ENCODE results near the gene ENTHD1.
A peak's percentile ranks its signal among the peaks of the same experiment; 100 is the strongest.

The ENTHD1 gene

GRCh38 chr22:39935116-39935515 is 41.6 kb upstream of the ENTHD1 start:
- no peaks in the 10 kb centered on the region for H3K4me1 ChIP-seq

DNA sequence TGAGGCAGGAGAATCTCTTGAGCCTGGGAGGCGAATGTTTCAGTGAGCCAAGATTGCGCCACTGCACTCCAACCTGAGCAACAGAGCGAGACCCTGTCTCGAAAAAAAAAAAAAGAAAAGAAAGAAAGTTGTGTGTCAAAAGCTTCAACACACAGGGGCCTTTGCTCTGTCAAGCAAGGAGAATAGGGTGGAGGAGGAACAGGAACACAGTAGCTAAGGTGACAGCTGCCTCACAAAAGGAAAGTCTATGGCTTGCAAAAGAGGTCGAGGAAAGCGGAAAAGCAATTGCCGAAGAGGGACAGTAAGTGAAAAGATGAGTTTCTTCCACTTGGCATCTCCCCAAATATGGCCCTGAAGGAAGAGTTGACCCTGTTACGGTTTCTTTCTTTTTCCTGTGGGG is 40.2 kb upstream of the ENTHD1 start:
- no peak for DNase-seq
- Histone ChIP-seq H3K4me3 (ENCODE audit: low read depth, low read length) (no peak overlapping the region), H3K9me3 (no peaks in the 10 kb centered on the region), H3K4me1 (no peaks in the 10 kb centered on the region), H3K36me3 (no peaks in the 10 kb centered on the region), H3K27me3 (peaks cover 42% of the 10 kb centered on the region)
- TF ChIP-seq, protein P1, sequence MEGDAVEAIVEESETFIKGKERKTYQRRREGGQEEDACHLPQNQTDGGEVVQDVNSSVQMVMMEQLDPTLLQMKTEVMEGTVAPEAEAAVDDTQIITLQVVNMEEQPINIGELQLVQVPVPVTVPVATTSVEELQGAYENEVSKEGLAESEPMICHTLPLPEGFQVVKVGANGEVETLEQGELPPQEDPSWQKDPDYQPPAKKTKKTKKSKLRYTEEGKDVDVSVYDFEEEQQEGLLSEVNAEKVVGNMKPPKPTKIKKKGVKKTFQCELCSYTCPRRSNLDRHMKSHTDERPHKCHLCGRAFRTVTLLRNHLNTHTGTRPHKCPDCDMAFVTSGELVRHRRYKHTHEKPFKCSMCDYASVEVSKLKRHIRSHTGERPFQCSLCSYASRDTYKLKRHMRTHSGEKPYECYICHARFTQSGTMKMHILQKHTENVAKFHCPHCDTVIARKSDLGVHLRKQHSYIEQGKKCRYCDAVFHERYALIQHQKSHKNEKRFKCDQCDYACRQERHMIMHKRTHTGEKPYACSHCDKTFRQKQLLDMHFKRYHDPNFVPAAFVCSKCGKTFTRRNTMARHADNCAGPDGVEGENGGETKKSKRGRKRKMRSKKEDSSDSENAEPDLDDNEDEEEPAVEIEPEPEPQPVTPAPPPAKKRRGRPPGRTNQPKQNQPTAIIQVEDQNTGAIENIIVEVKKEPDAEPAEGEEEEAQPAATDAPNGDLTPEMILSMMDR (IDR thresholded peaks at IDR 0.05; ENCODE audit: low read depth, low read length), result no peak

More at GRCh38 chr22:39935116-39935515, 41.6 kb upstream of the ENTHD1 start:
- Histone ChIP-seq H3K27me3 (peaks cover 42% of the 10 kb centered on the region), H3K9me3 (no peaks in the 10 kb centered on the region), H3K4me3 (ENCODE audit: low read depth, low read length) (no peak overlapping the region), H3K36me3 (no peaks in the 10 kb centered on the region)
- DNase-seq, result no peak
- TF ChIP-seq, protein P1 (IDR thresholded peaks at IDR 0.05; ENCODE audit: low read depth, low read length), result no peak

DNA sequence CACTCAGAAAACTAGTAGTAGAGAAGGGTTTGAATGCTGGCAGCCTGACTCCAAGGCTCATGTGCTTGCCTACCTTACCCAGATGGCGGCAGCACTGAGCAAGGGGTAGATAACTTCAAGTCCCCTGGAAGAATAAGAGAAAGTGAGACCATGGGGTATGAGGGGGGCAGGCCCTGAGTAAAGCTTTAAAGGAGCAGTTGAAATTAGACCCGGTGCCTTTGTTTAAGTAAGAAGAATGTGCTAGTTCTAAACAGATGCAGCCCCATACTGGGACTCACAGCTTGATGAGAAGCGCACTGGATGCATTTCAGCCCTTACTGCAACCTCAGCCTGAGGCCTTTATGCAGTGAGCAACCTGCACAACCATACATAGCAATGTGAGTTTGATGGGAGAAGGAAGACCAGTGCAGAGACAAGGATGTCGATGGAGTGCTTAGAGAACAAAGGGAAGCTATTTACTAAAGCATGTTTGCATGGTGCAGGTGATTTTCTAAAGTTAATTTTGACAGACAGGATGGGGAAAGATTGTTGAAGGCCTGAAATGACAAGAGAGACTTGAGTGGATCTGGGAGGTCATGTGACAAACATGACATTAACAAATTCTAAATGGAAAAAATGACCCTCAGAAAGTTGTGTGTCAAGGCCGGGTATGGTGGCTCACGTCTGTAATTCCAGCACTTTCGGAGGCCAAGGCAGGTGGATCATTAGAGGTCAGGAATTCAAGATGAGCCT is 39.5 kb upstream of the ENTHD1 start:
- no peaks in the 10 kb centered on the region for H3K36me3 ChIP-seq
- H3K4me1 ChIP-seq, result no peaks in the 10 kb centered on the region
- TF ChIP-seq, protein P1 (IDR thresholded peaks at IDR 0.05; ENCODE audit: low read depth, low read length), result peak; percentile 83
- DNase-seq, result peak; percentile 48
- H3K9me3 ChIP-seq, result no peaks in the 10 kb centered on the region
- H3K27me3 ChIP-seq, result peaks cover 42% of the 10 kb centered on the region
- H3K4me3 ChIP-seq (ENCODE audit: low read depth, low read length), result no peak overlapping the region

DNA sequence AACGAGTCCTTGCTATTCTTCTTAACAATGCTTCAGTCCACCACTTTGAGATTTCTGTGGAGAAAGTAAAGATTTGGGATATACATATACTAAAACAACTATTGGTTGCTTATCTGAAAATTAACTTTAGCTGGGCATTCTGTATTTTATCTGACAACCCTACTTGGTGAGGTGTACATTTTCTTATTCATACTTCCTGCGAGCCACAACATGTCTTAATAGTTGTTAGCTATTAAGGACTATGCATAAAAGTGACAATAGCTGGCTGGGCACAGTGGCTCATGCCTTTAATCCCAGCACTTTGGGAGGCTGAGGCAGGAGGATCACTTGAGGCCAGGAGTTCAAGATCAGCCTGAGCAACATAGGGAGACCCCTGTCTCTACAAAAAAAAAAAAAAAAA is 38.6 kb upstream of the ENTHD1 start:
- Histone ChIP-seq H3K4me3 (ENCODE audit: low read depth, low read length) (no peak overlapping the region), H3K9me3 (no peaks in the 10 kb centered on the region), H3K27me3 (peaks cover 37% of the 10 kb centered on the region), H3K36me3 (no peaks in the 10 kb centered on the region), H3K4me1 (no peaks in the 10 kb centered on the region)
- TF ChIP-seq, protein P1 (IDR thresholded peaks at IDR 0.05; ENCODE audit: low read depth, low read length), result no peak
- DNase-seq, result no peak

- Histone ChIP-seq H3K4me3 (ENCODE audit: low read depth, low read length) (no peak overlapping the region), H3K27me3 (peaks cover 28% of the 10 kb centered on the region), H3K4me1 (no peaks in the 10 kb centered on the region), H3K9me3 (no peaks in the 10 kb centered on the region), H3K36me3 (no peaks in the 10 kb centered on the region)
- DNase-seq, result no peak
- TF ChIP-seq, protein P1 (IDR thresholded peaks at IDR 0.05; ENCODE audit: low read depth, low read length), result no peak
Observed at GRCh38 chr22:39931251-39931650, 37.7 kb upstream of the ENTHD1 start.

All from BE2C (cell line).